Mesodermal cell (in vitro differentiated cells): Measurements from ENCODE around the gene SLC6A6. TPM values are rescaled to one million over a fixed set of nuclear protein-coding genes. Genes with fewer than 3 reads are reported as not detected.

Source experiments
- H3K27ac ChIP-seq: 2 replicates; pipeline ENCODE4 v1.7.0; 2013; ENCODE audit warnings: mild to moderate bottlenecking, low read depth, low read length, moderate library complexity; ENCODE audit not compliant: severe bottlenecking
- H3K36me3 ChIP-seq: 2 replicates; pipeline ENCODE4 v1.7.1; 2013; ENCODE audit warnings: mild to moderate bottlenecking, low read length, moderate library complexity; ENCODE audit not compliant: control insufficient read depth, insufficient read depth
- H3K4me1 ChIP-seq: one replicate; pipeline ENCODE4 v1.7.1; 2013; ENCODE audit warnings: mild to moderate bottlenecking, low read length; ENCODE audit not compliant: insufficient read depth, control insufficient read depth, poor library complexity, severe bottlenecking
- H3K4me3 ChIP-seq: 2 replicates; pipeline ENCODE4 v1.7.0; 2013; ENCODE audit warnings: low read length, control low read depth, mild to moderate bottlenecking; ENCODE audit not compliant: insufficient read depth, poor library complexity, severe bottlenecking; ENCODE audit errors: extremely low read depth
- H3K9me3 ChIP-seq: 2 replicates; pipeline ENCODE4 v1.7.1; 2013; ENCODE audit warnings: mild to moderate bottlenecking, low read length, moderate library complexity; ENCODE audit not compliant: control insufficient read depth
- WGBS, 2 experiments: methylation state at CpG; one replicate each; pipeline ENCODE4 v1.1.5; 2013; ENCODE audit warnings: missing lambda C conversion rate in 2 of 2; ENCODE audit not compliant: insufficient coverage in 2 of 2; 5-methylcytosine and 5-hydroxymethylcytosine counted together
- polyA plus RNA-seq, 2 experiments: library from polyadenylated mRNA; stranded (reverse); fragments of 50-300 nt; gene quantifications; one replicate each; pipeline ENCODE4 v1.2.3, GENCODE V29; 2013

The SLC6A6 gene
- polyA plus RNA-seq (2013, experiment 1 of 2), result 40.6 TPM
- polyA plus RNA-seq (2013, experiment 2 of 2), result 33.7 TPM

DNA sequence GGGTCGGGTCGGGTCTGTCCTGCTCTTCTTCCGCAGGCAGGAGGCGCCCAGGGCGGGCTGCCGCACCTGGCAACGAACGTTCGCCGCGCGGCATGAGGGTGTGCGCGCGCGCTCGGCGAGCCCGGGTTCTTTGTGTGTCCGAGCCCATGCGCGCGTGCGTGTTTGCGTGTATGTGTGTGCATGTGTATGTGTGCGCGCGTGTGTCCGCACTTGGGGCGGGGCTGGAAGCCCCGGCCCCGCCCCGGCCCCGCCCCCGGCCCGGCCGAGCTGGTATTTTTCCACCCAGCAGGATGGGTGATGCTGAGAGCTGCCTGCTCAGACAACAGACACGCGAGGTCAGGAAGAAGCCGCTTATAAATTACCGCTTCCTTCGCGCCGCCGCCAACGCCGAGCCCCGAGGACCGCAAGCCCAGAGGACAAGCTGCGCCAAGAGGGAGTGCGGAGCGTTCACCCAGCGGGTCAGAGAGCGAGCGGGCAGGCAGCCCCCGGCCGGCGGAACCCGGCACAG is at the start of gene SLC6A6:
SLC6A6 (plus strand) TSS at position 303 of the 508 bp plus-strand sequence. CDS start 41,029 bp downstream, outside the sequence.
- no peaks in the 10 kb centered on the region for H3K9me3 ChIP-seq
- H3K4me3 ChIP-seq, result peak within 1 kb of the TSS; percentile 81
- WGBS, 2 experiments, result 0% methylated on average over 33 to 56 of the region's 59 CpGs
- peaks cover 17% of the 10 kb centered on the region for H3K4me1 ChIP-seq
- peak within 1 kb of the TSS; percentile 90 for H3K27ac ChIP-seq
- H3K36me3 ChIP-seq, result peaks cover 25% of the 10 kb centered on the region

DNA sequence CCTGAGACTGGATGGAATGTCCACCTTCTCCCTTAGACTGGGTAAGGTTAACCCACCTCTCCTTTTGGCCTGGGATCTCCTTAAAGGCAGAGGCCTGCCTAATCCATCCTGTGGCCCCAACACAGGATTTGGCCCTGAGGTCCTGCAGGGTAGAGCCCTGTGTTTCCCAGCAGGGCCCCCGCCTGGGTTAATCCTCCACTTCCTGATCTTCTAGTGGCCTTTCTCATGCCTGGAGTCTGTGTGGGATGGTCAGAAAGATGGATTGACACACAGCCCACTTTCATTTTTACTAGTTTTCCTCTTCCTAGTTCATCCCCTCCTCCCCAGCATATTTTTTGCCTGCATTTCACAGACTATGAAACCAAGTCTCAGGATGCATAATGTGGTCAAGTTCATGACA is 48.9 kb upstream of the SLC6A6 start:
- no peaks in the 10 kb centered on the region for H3K9me3 ChIP-seq
- no peak overlapping the region for H3K4me3 ChIP-seq
- no peaks in the 10 kb centered on the region for H3K36me3 ChIP-seq
- H3K4me1 ChIP-seq, result peaks cover 19% of the 10 kb centered on the region
- H3K27ac ChIP-seq, result no peak overlapping the region
- 67% methylated on average over 1 of the region's 1 CpG; no CpG with 5 or more reads in 1 of the 2 experiments for WGBS, 2 experiments

DNA sequence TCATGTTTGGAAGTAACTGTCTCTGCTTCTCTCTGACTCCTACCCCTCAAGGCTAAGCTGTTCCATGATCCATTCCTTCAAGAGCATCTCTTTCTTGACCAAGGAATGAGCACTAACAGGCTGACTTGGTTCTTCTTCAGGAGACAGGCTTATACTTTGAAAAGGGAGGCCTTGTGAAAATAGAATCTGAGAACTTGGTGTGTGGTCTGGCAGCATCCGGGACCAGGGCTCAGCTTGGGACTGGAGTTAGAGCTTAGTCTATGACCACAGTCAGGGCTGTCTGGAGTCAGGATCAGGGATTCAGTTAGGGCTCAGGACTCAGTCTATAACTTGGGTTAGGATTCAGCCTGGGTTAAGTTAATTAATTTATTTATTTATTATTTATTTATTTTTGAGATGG is 44.9 kb upstream of the SLC6A6 start:
- H3K27ac ChIP-seq, result no peak overlapping the region
- peaks cover 24% of the 10 kb centered on the region for H3K4me1 ChIP-seq
- H3K36me3 ChIP-seq, result no peaks in the 10 kb centered on the region
- WGBS, 2 experiments, result 88 to 100% methylated on average over 1 of the region's 1 CpG
- H3K4me3 ChIP-seq, result no peak overlapping the region
- H3K9me3 ChIP-seq, result no peaks in the 10 kb centered on the region

GRCh38 chr3:14358426-14359211 is 43.8 kb upstream of the SLC6A6 start:
- WGBS, 2 experiments, result 77% methylated on average over 18 to 23 of the region's 26 CpGs
- Histone ChIP-seq H3K4me1 (peaks cover 19% of the 10 kb centered on the region), H3K27ac (peak overlapping the region; percentile 12), H3K9me3 (no peaks in the 10 kb centered on the region), H3K4me3 (no peak overlapping the region), H3K36me3 (no peaks in the 10 kb centered on the region)

DNA sequence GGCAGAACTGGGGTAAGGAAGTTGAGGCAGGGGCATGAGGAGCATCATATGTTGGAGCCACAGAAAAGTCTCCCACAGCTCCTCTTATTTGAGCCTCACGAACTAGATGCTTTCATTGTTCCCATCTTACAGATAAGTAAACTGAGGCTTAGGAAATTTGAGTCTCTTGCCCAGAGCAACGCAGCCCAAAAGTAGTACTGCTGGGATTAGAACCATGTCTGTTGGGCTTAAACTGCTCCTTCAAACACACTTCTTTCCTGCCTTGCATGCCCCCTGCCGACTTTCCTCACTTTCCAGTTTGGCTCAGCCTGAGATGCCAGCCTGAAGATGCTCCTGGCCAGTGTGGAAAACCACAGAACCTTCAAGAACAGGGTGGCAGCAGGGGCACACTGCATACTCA is 43.1 kb upstream of the SLC6A6 start:
- no peak overlapping the region for H3K27ac ChIP-seq
- no peak overlapping the region for H3K4me3 ChIP-seq
- H3K9me3 ChIP-seq, result no peaks in the 10 kb centered on the region
- WGBS, 2 experiments, result 93 to 100% methylated on average over 1 to 3 of the region's 3 CpGs
- H3K4me1 ChIP-seq, result peaks cover 14% of the 10 kb centered on the region
- H3K36me3 ChIP-seq, result no peaks in the 10 kb centered on the region

- Histone ChIP-seq H3K4me3 (no peak overlapping the region), H3K9me3 (no peaks in the 10 kb centered on the region), H3K4me1 (peaks cover 10% of the 10 kb centered on the region), H3K36me3 (no peaks in the 10 kb centered on the region), H3K27ac (no peak overlapping the region)
- 92 to 95% methylated on average over 12 to 13 of the region's 14 CpGs for WGBS, 2 experiments
These were observed 42.1 kb upstream of the SLC6A6 start for GRCh38 chr3:14360123-14360881.

- WGBS, 2 experiments, result 81 to 82% methylated on average over 8 of the region's 8 CpGs
- no peak overlapping the region for H3K27ac ChIP-seq
- peaks cover 10% of the 10 kb centered on the region for H3K4me1 ChIP-seq
- no peaks in the 10 kb centered on the region for H3K36me3 ChIP-seq
- no peak overlapping the region for H3K4me3 ChIP-seq
- H3K9me3 ChIP-seq, result no peaks in the 10 kb centered on the region
These were observed 41.2 kb upstream of the SLC6A6 start for GRCh38 chr3:14361068-14361677.

DNA sequence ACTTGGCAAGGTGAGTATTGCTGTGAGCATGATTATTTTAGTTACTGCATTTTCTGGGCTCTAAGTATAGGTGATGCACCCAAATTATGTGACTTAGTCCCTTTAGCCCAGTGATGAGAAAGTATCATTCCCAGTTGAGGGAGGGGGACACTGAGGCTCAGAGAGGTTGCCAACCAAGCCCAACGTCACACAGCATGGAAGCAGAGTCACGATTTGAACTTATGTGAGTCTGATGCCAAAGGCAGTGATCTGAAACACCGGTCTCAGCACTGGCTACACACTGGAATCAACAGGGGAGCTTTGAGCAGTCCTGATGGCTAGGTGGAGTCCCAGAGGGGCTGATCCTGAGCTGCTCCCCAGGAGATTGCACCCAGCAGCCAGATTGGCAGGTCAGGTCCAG is 39.5 kb upstream of the SLC6A6 start:
- Histone ChIP-seq H3K27ac (no peak overlapping the region), H3K4me3 (no peak overlapping the region), H3K36me3 (no peaks in the 10 kb centered on the region), H3K4me1 (peaks cover 10% of the 10 kb centered on the region), H3K9me3 (no peaks in the 10 kb centered on the region)
- 89 to 94% methylated on average over 3 of the region's 3 CpGs for WGBS, 2 experiments

GRCh38 chr3:14363379-14363778 is 39.0 kb upstream of the SLC6A6 start:
- Histone ChIP-seq H3K9me3 (no peaks in the 10 kb centered on the region), H3K36me3 (no peaks in the 10 kb centered on the region), H3K4me1 (peaks cover 10% of the 10 kb centered on the region), H3K4me3 (no peak overlapping the region), H3K27ac (no peak overlapping the region)
- WGBS, 2 experiments, result 88 to 98% methylated on average over 3 of the region's 3 CpGs

DNA sequence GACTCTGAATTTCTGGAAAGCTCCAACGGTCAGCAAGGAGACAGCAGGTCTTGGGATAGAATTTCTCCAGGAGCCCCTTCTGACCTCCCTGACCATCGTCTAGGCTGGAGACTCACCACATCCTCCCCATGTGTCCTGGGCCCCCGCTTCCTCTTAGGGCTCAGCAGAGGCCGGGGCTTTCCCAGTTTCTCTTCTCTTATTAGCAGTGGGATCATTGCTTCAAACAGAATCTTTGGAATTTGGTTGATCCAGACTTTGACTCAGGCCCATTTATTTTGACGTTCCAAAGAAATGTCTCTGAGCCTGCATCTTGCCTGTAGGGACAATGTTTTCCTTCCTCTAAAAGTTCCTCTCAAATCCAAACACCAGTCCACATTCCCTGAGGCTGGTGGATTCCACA is 38.4 kb upstream of the SLC6A6 start:
- no peaks in the 10 kb centered on the region for H3K36me3 ChIP-seq
- no peak overlapping the region for H3K27ac ChIP-seq
- H3K9me3 ChIP-seq, result no peaks in the 10 kb centered on the region
- WGBS, 2 experiments, result 74 to 81% methylated on average over 2 to 5 of the region's 5 CpGs
- peaks cover 10% of the 10 kb centered on the region for H3K4me1 ChIP-seq
- H3K4me3 ChIP-seq, result no peak overlapping the region
